Activated CD4-positive, alpha-beta T cell treated with anti-CD3 and anti-CD28 coated beads, Interleukin-2, amount 50 U/mL, for 16 hours (primary cell): ENCODE results near the gene COL5A2.

Experiments
- DNase-seq: peaks from one replicate; pipeline ENCODE4 v3.0.0-alpha.2; 2020

Gene COL5A2

GRCh38 chr2:189096769-189097447 is 82.7 kb downstream of the COL5A2 start:
- no peak for DNase-seq

GRCh38 chr2:189095101-189095500 is 84.5 kb downstream of the COL5A2 start:
- no peak for DNase-seq

DNA sequence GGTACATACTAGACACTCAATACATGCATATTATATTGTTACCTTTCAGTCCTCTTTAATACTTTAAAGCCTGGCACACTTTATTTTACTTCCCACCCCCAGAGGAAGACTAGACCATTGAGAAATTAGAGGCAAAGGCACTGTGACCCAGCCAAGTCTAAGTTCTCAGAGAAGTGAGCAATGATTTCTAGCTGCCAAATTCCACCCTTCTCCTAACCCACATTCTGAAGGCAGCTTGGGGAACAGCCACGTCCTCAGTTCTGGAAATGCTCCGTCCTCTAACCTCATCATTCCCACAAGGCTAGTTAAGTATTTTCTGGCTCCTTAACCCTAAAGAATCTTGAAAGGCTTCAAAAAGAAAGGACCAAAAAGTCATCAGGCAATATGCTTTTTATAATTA is 86.6 kb downstream of the COL5A2 start:
- DNase-seq: no peak

DNA sequence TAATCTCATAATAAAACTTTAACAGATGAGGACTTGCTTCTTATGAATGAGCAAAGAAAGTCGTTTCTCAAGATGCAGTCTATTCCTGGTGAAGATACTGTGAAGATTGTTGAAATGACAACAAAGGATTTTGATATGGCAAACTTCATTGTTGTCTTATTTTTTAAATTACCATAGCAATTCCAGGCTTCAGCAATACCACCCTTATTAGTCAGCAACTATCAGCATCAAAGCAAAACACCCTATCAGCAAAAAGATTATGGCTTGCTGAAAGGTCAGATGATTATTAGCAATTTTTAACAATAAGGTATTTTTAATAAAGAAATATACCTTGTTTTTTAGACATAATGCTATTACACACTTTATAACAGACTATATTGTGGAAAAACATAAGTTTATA is 88.3 kb downstream of the COL5A2 start:
- no peak for DNase-seq

GRCh38 chr2:189088591-189089205 is 90.9 kb downstream of the COL5A2 start:
- DNase-seq: no peak

- DNase-seq: no peak
Observed at GRCh38 chr2:189086710-189087109, 92.9 kb downstream of the COL5A2 start.

DNA sequence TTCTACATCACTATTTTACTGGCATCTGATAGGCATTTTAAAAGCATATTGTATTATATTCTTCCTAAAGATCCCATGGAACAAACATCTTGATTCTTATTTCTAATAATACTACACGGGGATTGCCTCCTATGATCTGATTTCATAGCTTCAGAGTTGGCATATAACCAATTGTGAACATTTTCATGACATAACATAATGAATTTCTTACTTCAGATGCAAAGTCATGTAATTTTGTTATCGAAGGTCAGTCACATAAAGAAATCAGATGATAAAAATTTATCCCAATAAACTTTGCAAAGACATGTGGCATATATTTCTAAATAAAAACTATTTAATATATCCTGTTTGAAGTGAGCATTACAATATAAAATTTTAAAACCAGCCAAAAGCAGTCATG is 93.3 kb downstream of the COL5A2 start:
- DNase-seq: no peak

GRCh38 chr2:189083606-189084005 is 96.0 kb downstream of the COL5A2 start:
- DNase-seq: no peak

GRCh38 chr2:189083106-189083505 is 96.5 kb downstream of the COL5A2 start:
- DNase-seq: no peak

GRCh38 chr2:189082376-189082975 is 97.1 kb downstream of the COL5A2 start:
- no peak for DNase-seq

DNA sequence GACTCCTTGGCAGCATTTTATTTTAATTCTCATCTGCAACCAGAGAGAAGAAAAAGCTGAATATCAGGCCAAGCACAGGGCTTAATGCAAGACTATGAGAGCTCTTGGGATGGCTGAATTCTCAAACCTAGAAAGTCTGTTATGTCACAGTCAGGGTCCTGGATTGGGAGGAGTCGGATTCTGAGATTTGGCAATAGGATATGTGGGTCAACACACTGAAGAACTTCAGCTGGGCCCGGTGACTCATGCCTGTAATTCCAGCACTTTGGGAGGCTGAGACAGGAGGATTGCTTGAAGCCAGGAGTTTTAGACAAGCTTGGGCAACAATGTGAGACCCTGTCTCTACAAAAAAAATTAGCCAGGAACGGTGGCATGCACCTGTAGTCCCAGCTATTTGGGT is 103.0 kb downstream of the COL5A2 start:
- no peak for DNase-seq

DNA sequence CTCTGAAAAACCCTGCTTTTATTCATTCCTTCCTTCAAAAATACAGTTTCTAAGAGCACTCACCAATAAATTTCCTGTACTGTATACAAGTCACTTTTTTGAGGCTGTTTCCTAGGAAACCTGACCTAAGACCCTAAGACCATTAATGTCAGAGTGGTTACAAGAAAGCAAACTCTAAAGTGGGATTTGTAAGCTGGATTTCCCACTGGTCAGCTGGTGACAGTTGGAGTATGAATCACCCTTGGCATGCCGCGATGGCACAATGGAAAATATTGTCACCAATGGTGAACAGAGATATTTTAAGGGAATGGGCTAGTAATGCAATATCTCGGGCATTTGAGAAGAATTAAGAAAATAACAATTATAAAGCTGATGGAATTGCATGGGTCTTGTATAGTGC is 103.4 kb downstream of the COL5A2 start:
- DNase-seq: no peak

- DNase-seq: no peak
Observed at GRCh38 chr2:189074506-189074905, 105.1 kb downstream of the COL5A2 start.

GRCh38 chr2:189072036-189072435 is 107.5 kb downstream of the COL5A2 start:
- DNase-seq: no peak

GRCh38 chr2:189069855-189070619 is 109.5 kb downstream of the COL5A2 start:
- no peak for DNase-seq

- DNase-seq: no peak
Observed at GRCh38 chr2:189066037-189066436, 113.5 kb downstream of the COL5A2 start.

DNA sequence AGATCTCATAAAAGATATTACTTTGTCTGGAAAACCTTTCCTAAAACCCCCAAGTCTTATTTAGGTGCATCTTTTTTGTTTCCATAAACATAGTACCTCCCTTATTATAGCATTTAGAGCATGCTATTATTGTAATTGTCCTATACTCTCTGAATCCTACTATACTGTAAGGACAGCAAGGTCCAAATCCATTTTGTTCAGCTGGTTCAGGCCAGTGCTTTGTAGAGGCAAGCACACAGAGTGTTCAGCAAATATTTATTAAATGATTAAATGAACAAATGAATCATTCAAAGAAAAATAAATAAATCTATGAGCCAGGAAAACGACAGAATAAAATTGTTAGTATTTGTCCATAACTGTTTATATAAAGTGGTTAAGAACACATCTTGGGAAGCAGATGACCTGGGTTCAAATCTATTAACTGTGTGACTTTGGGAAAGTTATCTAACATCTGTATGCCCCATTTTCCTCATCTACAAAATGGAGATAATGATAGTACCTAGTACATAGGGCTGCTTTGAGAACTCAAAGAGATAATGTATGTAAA is 119.4 kb downstream of the COL5A2 start:
- DNase-seq: no peak

DNA sequence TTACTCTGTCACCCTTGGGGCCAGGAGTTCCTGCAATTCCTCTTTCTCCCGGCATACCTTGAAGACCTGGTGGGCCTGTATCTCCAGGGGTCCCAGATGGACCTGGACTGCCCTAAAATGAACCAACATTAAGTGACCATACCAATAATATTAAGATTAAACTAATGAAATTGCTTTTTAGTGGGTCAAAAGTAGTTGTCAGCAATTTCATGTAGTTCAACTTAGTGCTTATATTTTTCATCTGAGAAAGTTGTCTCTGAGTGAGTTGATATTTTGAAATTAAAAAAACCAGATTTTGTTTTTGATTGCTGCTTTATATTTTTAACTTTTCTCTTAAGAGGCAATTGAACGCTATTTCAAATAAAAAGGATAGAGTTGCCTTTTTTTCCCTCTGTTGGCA is 122.2 kb downstream of the COL5A2 start:
- DNase-seq: no peak

DNA sequence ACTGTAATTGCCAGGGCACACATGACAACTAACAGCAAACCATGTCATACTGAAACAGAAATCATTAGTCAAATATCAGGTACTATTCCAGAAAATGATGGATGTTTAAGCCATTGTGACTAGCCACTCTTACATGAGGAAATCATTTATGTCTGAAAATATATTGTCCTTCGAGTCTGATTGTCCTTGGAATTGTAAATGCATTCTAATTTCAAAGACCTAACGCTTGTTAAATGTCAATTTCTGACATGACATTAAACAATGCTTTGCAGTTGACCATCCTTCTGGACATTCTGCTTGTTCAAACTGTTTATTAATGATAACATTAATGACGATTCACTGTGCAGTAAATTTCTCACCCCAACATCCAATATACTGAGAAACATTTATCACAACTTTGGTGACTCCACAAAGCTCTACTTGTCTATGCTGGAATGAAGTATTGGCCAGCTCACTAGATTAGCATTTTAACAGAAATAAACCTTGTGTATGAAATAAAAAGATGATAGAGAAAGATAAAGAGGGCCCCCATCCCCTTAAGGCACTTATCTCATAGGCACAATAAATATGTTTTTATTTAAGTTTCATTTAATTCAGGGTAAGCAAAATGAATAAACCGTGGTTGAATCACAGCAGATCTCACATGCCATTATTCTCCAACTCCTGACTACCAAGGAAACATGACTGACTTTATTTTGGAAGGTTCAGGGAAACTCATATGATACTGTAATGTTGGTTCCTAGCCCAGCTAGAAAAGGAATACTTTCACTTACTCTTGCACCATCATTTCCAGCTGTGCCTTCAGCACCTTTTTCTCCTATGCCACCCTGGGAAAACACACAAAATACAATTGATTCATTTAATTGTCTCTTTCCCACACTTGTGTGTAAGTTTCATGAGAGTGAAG is 123.1 kb downstream of the COL5A2 start:
- DNase-seq: no peak

GRCh38 chr2:189050165-189050712 is 129.3 kb downstream of the COL5A2 start:
- no peak for DNase-seq

- DNase-seq: no peak
Observed at GRCh38 chr2:189049709-189050164, 129.8 kb downstream of the COL5A2 start.

GRCh38 chr2:189048189-189048588 is 131.4 kb downstream of the COL5A2 start:
- no peak for DNase-seq
